Heart right ventricle (tissue), 16 donors: Measurements from ENCODE around the gene FUT8. TPM values are rescaled to one million over a fixed set of nuclear protein-coding genes. Genes with fewer than 3 reads are reported as not detected.

Source experiments
- ATAC-seq, 8 donors: fragments of 200-7000 bp; cut with Tn5 transposase; one replicate each; pipeline ENCODE4 v1.9.1; 2020; ENCODE audit warnings: mild to moderate bottlenecking in 8 of 8, moderate library complexity in 8 of 8, moderate number of reproducible peaks in 1 of 8
- DNase-seq, 2 donors: peaks; one replicate each; pipeline ENCODE4 v3.0.0-alpha.2; 2020
- H3K27ac ChIP-seq, 10 donors: fragments of 200-600 bp; sonication (generic) in 2 of 10; one replicate each; pipeline versions ENCODE4 v1.5.0 to v1.8.0; 2020 to 2022; ENCODE audit warnings: mild to moderate bottlenecking in 3 of 10
- H3K27me3 ChIP-seq, 7 donors: fragments of 200-600 bp; one replicate each; pipeline ENCODE4 v1.8.0; 2021 to 2022; ENCODE audit warnings: mild to moderate bottlenecking in 2 of 7
- H3K36me3 ChIP-seq, 9 donors: fragments of 200-600 bp; sonication (generic) in 1 of 9; one replicate each; pipeline versions ENCODE4 v1.5.0 to v1.8.0; 2020 to 2022; ENCODE audit warnings: mild to moderate bottlenecking in 2 of 9
- H3K4me1 ChIP-seq, 9 donors: fragments of 200-600 bp; sonication (generic) in 1 of 9; one replicate each; pipeline versions ENCODE4 v1.5.0 to v1.8.0; 2020 to 2022; ENCODE audit warnings: mild to moderate bottlenecking in 4 of 9
- H3K4me3 ChIP-seq, 10 donors: fragments of 200-600 bp; sonication (generic) in 2 of 10; one replicate each; pipeline versions ENCODE4 v1.5.0 to v1.8.0; 2020 to 2022; ENCODE audit warnings: mild to moderate bottlenecking in 7 of 10, moderate library complexity in 2 of 10
- H3K9me3 ChIP-seq, 11 donors: fragments of 200-600 bp in 10 of 11; sonication (generic) in 2 of 11; one replicate each; pipeline versions ENCODE4 v1.5.0 to v1.8.0; 2013 to 2022; ENCODE audit warnings: mild to moderate bottlenecking in 2 of 11, control low read depth in 1 of 11, moderate library complexity in 1 of 11
- CTCF ChIP-seq, 9 donors: fragments of 200-600 bp; sonication (generic) in 2 of 9; IDR thresholded peaks; one replicate each; pipeline versions ENCODE4 v1.5.0 to v1.8.0; 2021 to 2022; ENCODE audit warnings: antibody characterized with exemption in 9 of 9, mild to moderate bottlenecking in 5 of 9, moderate library complexity in 1 of 9
- WGBS, 2 donors: extraction: QIAGEN DNeasy Blood & Tissue Kit; methylation state at CpG; one replicate each; pipeline ENCODE4 v1.1.7; 2013; ENCODE audit warnings: inconsistent platforms in 1 of 2; 5-methylcytosine and 5-hydroxymethylcytosine counted together
- intact Hi-C, 10 donors: fragments of 100-400 bp; cut with DNase I; formaldehyde crosslinking; loops; one replicate each; pipeline versions ENCODE4 v1.11.1 to v1.14.2; 2022
- polyA plus RNA-seq, 2 donors: library from polyadenylated mRNA; stranded (reverse); fragments of 200-250 nt; gene quantifications; one replicate each; pipeline ENCODE4 v1.2.3, GENCODE V29; 2013
- total RNA-seq, 10 donors: library from RNA; stranded (reverse); fragmentation: NEBNext Ultra II Directional in 3 of 10; extraction: Animal tissue kit (Norgen Biotek cat#: 25700) in 3 of 10; gene quantifications; one replicate each; pipeline versions ENCODE4 v1.2.1 to v1.2.4, GENCODE V29; 2021 to 2023
- donor health status: Arrhythmogenic right ventricular cardiomyopathy.
- donor health status: ischemic (EF 13 %, LVEDD 7.1; RV severe dilation, severe dysfunction).
- donor health status: healthy with polysubstance abuse.
- donor health status: DM: no; HTN: yes; CAD: no.
- donor health status: DM: no; HTN: no; CAD: no.
- donor health status: ischemic (EF 25% LVEDD 6.9; RV normal size, moderate dysfunction).
- donor health status: ischemic (EF 25% LVEDD 5.7; RV mildly dilated, moderate dysfunction).
- donor health status: healthy.
- donor health status: DM: yes; HTN: yes; CAD: no.
- donor health status: Ischemic cardiomyopathy.
- donor health status: ischemic (EF 35%, LVEDD 5.7; RV mildly dilated, moderate dysfunction).
- donor health status: nonischemic (EF 11% LVEDD 7.7; RV severe dilation, severe dysfunction).
- donor health status: DM: yes; HTN: yes; CAD: no.
- donor health status: PGD.
- donor health status: ischemic (EF 29% LVEDD 5.4; RV normal size, mild dysfunction).
- donor health status: nonischemic (EF 23%, LVEDD 6.1; RV moderate dilation, normal function).

The FUT8 gene
- total and polyA plus RNA-seq, 12 donors = 2.9 to 16.1 (median 9.9) TPM

GRCh38 chr14:65771271-65771670 lies 358.7 kb downstream of the FUT8 start:
- WGBS, 2 donors = 93 to 96% methylated on average over 3 of the region's 3 CpGs
- intact Hi-C loops = no loop called here
- no peaks in the 10 kb centered on the region for H3K9me3 ChIP-seq

GRCh38 chr14:65772466-65772865 lies 359.9 kb downstream of the FUT8 start:
- no peak for DNase-seq
- Histone ChIP-seq H3K4me3 (no peak overlapping the region), H3K9me3 (no peaks in the 10 kb centered on the region), H3K27ac (no peak overlapping the region), H3K36me3 (no peaks in the 10 kb centered on the region), H3K4me1 (peaks cover 0 to 6% (median 0%) of the 10 kb centered on the region in 9 donors), H3K27me3 (peaks cover 0 to 8% (median 0%) of the 10 kb centered on the region in 7 donors)
- intact Hi-C loops = no loop called here
- WGBS, 2 donors = 62 to 72% methylated on average over 8 of the region's 8 CpGs
- no peak for TF ChIP-seq CTCF (IDR thresholded peaks at IDR 0.05)
- ATAC-seq = no peak

More at GRCh38 chr14:65771271-65771670, 358.7 kb downstream of the FUT8 start:
- no peak for TF ChIP-seq CTCF (IDR thresholded peaks at IDR 0.05)
- DNase-seq = no peak
- Histone ChIP-seq H3K4me1 (peaks cover 0 to 6% (median 0%) of the 10 kb centered on the region in 9 donors), H3K27ac (no peak overlapping the region), H3K36me3 (no peaks in the 10 kb centered on the region), H3K4me3 (no peak overlapping the region), H3K27me3 (peaks cover 0 to 4% (median 0%) of the 10 kb centered on the region in 7 donors)
- no peak for ATAC-seq

GRCh38 chr14:65772921-65773574 lies 360.5 kb downstream of the FUT8 start:
- 45 to 49% methylated on average over 4 of the region's 4 CpGs for WGBS, 2 donors
- no peak for TF ChIP-seq CTCF (IDR thresholded peaks at IDR 0.05)
- intact Hi-C loops = no loop called here
- H3K27me3 ChIP-seq = peaks cover 0 to 8% (median 0%) of the 10 kb centered on the region in 7 donors
- no peaks in the 10 kb centered on the region for H3K9me3 ChIP-seq
- DNase-seq (no peak), ATAC-seq (no peak)
- H3K27ac ChIP-seq = no peak overlapping the region
- no peaks in the 10 kb centered on the region for H3K36me3 ChIP-seq
- H3K4me1 ChIP-seq = peaks cover 0 to 6% (median 0%) of the 10 kb centered on the region in 9 donors
- no peak overlapping the region for H3K4me3 ChIP-seq

- DNase-seq = no peak
- WGBS, 2 donors = 32 to 47% methylated on average over 1 of the region's 1 CpG
- H3K4me1 ChIP-seq = peaks cover 0 to 6% (median 0%) of the 10 kb centered on the region in 9 donors
- no peak overlapping the region for H3K27ac ChIP-seq
- peaks cover 0 to 8% (median 0%) of the 10 kb centered on the region in 7 donors for H3K27me3 ChIP-seq
- ATAC-seq = no peak
- no peak for TF ChIP-seq CTCF (IDR thresholded peaks at IDR 0.05)
- no peak overlapping the region for H3K4me3 ChIP-seq
- no peaks in the 10 kb centered on the region for H3K9me3 ChIP-seq
- H3K36me3 ChIP-seq = no peaks in the 10 kb centered on the region
- intact Hi-C loops = no loop called here
Measured at GRCh38 chr14:65774041-65774440, 361.5 kb downstream of the FUT8 start.
